Activated CD4-positive, alpha-beta T cell treated with anti-CD3 and anti-CD28 coated beads, Interleukin-2, Interleukin-4, amounts not matched to agents 100 ng/mL and 50 ng/mL, durations not matched to agents 16 hours and 8 hours (primary cell): Measurements from ENCODE around the gene SRSF2.
"Not testable (repeated sequence)": the region's sequence is repeated elsewhere in the genome, so short reads cannot be mapped to it uniquely, and the experiment has no call there.

ENCODE experiments used
- DNase-seq: peaks from one replicate; pipeline ENCODE4 v3.0.0-alpha.2; 2020; ENCODE audit warnings: low spot score

The SRSF2 gene

GRCh38 chr17:76700617-76701470 is 36.3 kb downstream of the SRSF2 start:
- no peak for DNase-seq

GRCh38 chr17:76700270-76700616 is 36.9 kb downstream of the SRSF2 start:
- DNase-seq, result no peak

GRCh38 chr17:76698466-76698977 is 38.6 kb downstream of the SRSF2 start:
- DNase-seq, result not testable (repeated sequence)

GRCh38 chr17:76697702-76698465 is 39.2 kb downstream of the SRSF2 start:
- no peak for DNase-seq

GRCh38 chr17:76696763-76697701 is 40.1 kb downstream of the SRSF2 start:
- DNase-seq, result no peak

GRCh38 chr17:76695059-76695831 is 41.9 kb downstream of the SRSF2 start:
- DNase-seq, result no peak

- no peak for DNase-seq
Measured at GRCh38 chr17:76691379-76692191, 45.5 kb downstream of the SRSF2 start.

GRCh38 chr17:76690596-76691280 is 46.4 kb downstream of the SRSF2 start:
- no peak for DNase-seq

GRCh38 chr17:76689859-76690258 is 47.3 kb downstream of the SRSF2 start:
- DNase-seq, result no peak

- no peak for DNase-seq
Measured at GRCh38 chr17:76688165-76688622, 48.9 kb downstream of the SRSF2 start.

- DNase-seq, result no peak
Measured at GRCh38 chr17:76687298-76688164, 49.6 kb downstream of the SRSF2 start.

GRCh38 chr17:76686538-76687297 is 50.4 kb downstream of the SRSF2 start:
- no peak for DNase-seq

- DNase-seq, result no peak
Measured at GRCh38 chr17:76685846-76686245, 51.3 kb downstream of the SRSF2 start.

- no peak for DNase-seq
Measured at GRCh38 chr17:76685366-76685765, 51.8 kb downstream of the SRSF2 start.

- no peak for DNase-seq
Measured at GRCh38 chr17:76684756-76685155, 52.4 kb downstream of the SRSF2 start.
